ENCODE results near the gene SMIM38. TPM values are rescaled to one million over a fixed set of nuclear protein-coding genes. Genes with fewer than 3 reads are reported as not detected.

SMIM38 gene
- total and polyA plus RNA-seq, 4 donors = 0.03 to 1.7 (median 0.07) TPM

GRCh38 chr11:69187540-69188065, 31.9 kb downstream of the SMIM38 start:
- Histone ChIP-seq H3K27me3 (ENCODE audit: control insufficient read depth in 4 of 4, insufficient read depth in 4 of 4, low read length in 3 of 4) (no peaks in the 10 kb centered on the region), H3K4me3 (ENCODE audit: low read depth in 1 of 3, low read length in 3 of 3) (no peak overlapping the region), H3K4me1 (ENCODE audit: control insufficient read depth in 4 of 4, insufficient read depth in 4 of 4, low read length in 3 of 4) (no peaks in the 10 kb centered on the region), H3K36me3 (ENCODE audit: control insufficient read depth in 4 of 4, insufficient read depth in 3 of 4, low read depth in 1 of 4, low read length in 3 of 4) (no peaks in the 10 kb centered on the region), H3K9me3 (ENCODE audit: control insufficient read depth in 4 of 4, low read length in 3 of 4) (peaks cover 0 to 13% (median 10%) of the 10 kb centered on the region in 4 donors), H3K27ac (ENCODE audit: low read depth in 1 of 2, low read length in 2 of 2) (no peak overlapping the region), H3K9ac (ENCODE audit: low read depth in 1 of 2, low read length in 2 of 2) (no peak overlapping the region)
- TF ChIP-seq CTCF (IDR thresholded peaks at IDR 0.05; ENCODE audit: low read depth, low read length, missing input control) (no peak), FOXA2 (IDR thresholded peaks at IDR 0.05) (no peak), ZBTB33 (IDR thresholded peaks at IDR 0.05) (no peak), NR2F2 (IDR thresholded peaks at IDR 0.05) (no peak), EGR1 (IDR thresholded peaks at IDR 0.05; ENCODE audit: low read depth in 2 of 2) (no peak), JUND (IDR thresholded peaks at IDR 0.05) (no peak), RAD21 (IDR thresholded peaks at IDR 0.05) (no peak), RXRA (IDR thresholded peaks at IDR 0.05) (no peak)
- WGBS = 89% methylated on average over 7 of the region's 7 CpGs
- no peak for DNase-seq (ENCODE audit: low spot score)

- Histone ChIP-seq H3K36me3 (ENCODE audit: control insufficient read depth in 4 of 4, insufficient read depth in 3 of 4, low read depth in 1 of 4, low read length in 3 of 4) (no peaks in the 10 kb centered on the region), H3K4me3 (ENCODE audit: low read depth in 1 of 3, low read length in 3 of 3) (no peak overlapping the region), H3K4me1 (ENCODE audit: control insufficient read depth in 4 of 4, insufficient read depth in 4 of 4, low read length in 3 of 4) (no peaks in the 10 kb centered on the region), H3K27ac (ENCODE audit: low read depth in 1 of 2, low read length in 2 of 2) (no peak overlapping the region), H3K27me3 (ENCODE audit: control insufficient read depth in 4 of 4, insufficient read depth in 4 of 4, low read length in 3 of 4) (no peaks in the 10 kb centered on the region), H3K9me3 (ENCODE audit: control insufficient read depth in 4 of 4, low read length in 3 of 4) (peaks cover 0 to 13% (median 10%) of the 10 kb centered on the region in 4 donors), H3K9ac (ENCODE audit: low read depth in 1 of 2, low read length in 2 of 2) (no peak overlapping the region)
- no peak for DNase-seq (ENCODE audit: low spot score)
- TF ChIP-seq GABPA (IDR thresholded peaks at IDR 0.05 in 1 of 2, conservative IDR thresholded peaks at IDR 0.05 in 1 of 2) = no peak
- no peak for TF ChIP-seq YY1 (IDR thresholded peaks at IDR 0.05)
- no peak for TF ChIP-seq TAF1 (conservative IDR thresholded peaks at IDR 0.05)
- TF ChIP-seq ATF3 (IDR thresholded peaks at IDR 0.05) = no peak
- TF ChIP-seq REST (IDR thresholded peaks at IDR 0.05) = no peak
- WGBS = 80% methylated on average over 3 of the region's 3 CpGs
These were observed 33.3 kb downstream of the SMIM38 start for GRCh38 chr11:69189059-69189458.
